KOPT-K1 (cell line): ENCODE results near the gene ABCA2.

Source experiments
- H3K27ac ChIP-seq: fragments of 200-600 bp; sonication (generic); 2 replicates; pipeline ENCODE4 v1.5.1; 2016; ENCODE audit warnings: antibody characterized with exemption, mild to moderate bottlenecking, low read depth, low read length; ENCODE audit not compliant: poor library complexity, severe bottlenecking
- H3K36me3 ChIP-seq: fragments of 200-600 bp; sonication (generic); 2 replicates; pipeline ENCODE4 v1.5.1; 2017; ENCODE audit warnings: antibody characterized with exemption, mild to moderate bottlenecking, low read length, moderate library complexity; ENCODE audit not compliant: insufficient read depth
- H3K9me3 ChIP-seq: fragments of 200-600 bp; sonication (generic); 2 replicates; pipeline ENCODE4 v1.5.1; 2017; ENCODE audit warnings: antibody characterized with exemption, low read length, mild to moderate bottlenecking; ENCODE audit not compliant: insufficient read depth, poor library complexity, severe bottlenecking

ABCA2 gene

GRCh38 chr9:137030538-137031527 lies 2.8 kb upstream of the ABCA2 start:
- H3K27ac ChIP-seq, result no peak overlapping the region
- H3K36me3 ChIP-seq, result no peaks in the 10 kb centered on the region
- no peaks in the 10 kb centered on the region for H3K9me3 ChIP-seq

- no peaks in the 10 kb centered on the region for H3K36me3 ChIP-seq
- H3K27ac ChIP-seq, result no peak overlapping the region
- H3K9me3 ChIP-seq, result no peaks in the 10 kb centered on the region
Measured at GRCh38 chr9:137030006-137030405, 2.0 kb upstream of the ABCA2 start.

- H3K9me3 ChIP-seq, result no peaks in the 10 kb centered on the region
- H3K36me3 ChIP-seq, result no peaks in the 10 kb centered on the region
- no peak overlapping the region for H3K27ac ChIP-seq
Measured at GRCh38 chr9:137029058-137029936, 1.3 kb upstream of the ABCA2 start.

GRCh38 chr9:137028263-137029057 lies 423 bp upstream of the ABCA2 start:
- H3K9me3 ChIP-seq, result no peaks in the 10 kb centered on the region
- H3K36me3 ChIP-seq, result no peaks in the 10 kb centered on the region
- no peak overlapping the region for H3K27ac ChIP-seq

GRCh38 chr9:137026828-137027227 lies 1.2 kb downstream of the ABCA2 start:
- Histone ChIP-seq H3K9me3 (no peaks in the 10 kb centered on the region), H3K27ac (no peak overlapping the region), H3K36me3 (no peaks in the 10 kb centered on the region)

- no peaks in the 10 kb centered on the region for H3K9me3 ChIP-seq
- no peak overlapping the region for H3K27ac ChIP-seq
- no peaks in the 10 kb centered on the region for H3K36me3 ChIP-seq
Measured at GRCh38 chr9:137026384-137026783, 1.7 kb downstream of the ABCA2 start.

- H3K36me3 ChIP-seq, result no peaks in the 10 kb centered on the region
- no peaks in the 10 kb centered on the region for H3K9me3 ChIP-seq
- H3K27ac ChIP-seq, result no peak overlapping the region
Measured at GRCh38 chr9:137025517-137025966, 2.5 kb downstream of the ABCA2 start.

- Histone ChIP-seq H3K36me3 (no peaks in the 10 kb centered on the region), H3K27ac (no peak overlapping the region), H3K9me3 (no peaks in the 10 kb centered on the region)
Measured at GRCh38 chr9:137023583-137023991, 4.5 kb downstream of the ABCA2 start.

GRCh38 chr9:137023157-137023556 lies 4.9 kb downstream of the ABCA2 start:
- H3K27ac ChIP-seq, result no peak overlapping the region
- no peaks in the 10 kb centered on the region for H3K36me3 ChIP-seq
- no peaks in the 10 kb centered on the region for H3K9me3 ChIP-seq

- H3K27ac ChIP-seq, result no peak overlapping the region
- no peaks in the 10 kb centered on the region for H3K9me3 ChIP-seq
- no peaks in the 10 kb centered on the region for H3K36me3 ChIP-seq
Measured at GRCh38 chr9:137022662-137023008, 5.4 kb downstream of the ABCA2 start.

GRCh38 chr9:137021979-137022661 lies 5.9 kb downstream of the ABCA2 start:
- Histone ChIP-seq H3K27ac (no peak overlapping the region), H3K36me3 (no peaks in the 10 kb centered on the region), H3K9me3 (no peaks in the 10 kb centered on the region)

- H3K27ac ChIP-seq, result no peak overlapping the region
- H3K9me3 ChIP-seq, result no peaks in the 10 kb centered on the region
- no peaks in the 10 kb centered on the region for H3K36me3 ChIP-seq
Measured at GRCh38 chr9:137021568-137021978, 6.5 kb downstream of the ABCA2 start.

- no peak overlapping the region for H3K27ac ChIP-seq
- no peaks in the 10 kb centered on the region for H3K9me3 ChIP-seq
- H3K36me3 ChIP-seq, result no peaks in the 10 kb centered on the region
Measured at GRCh38 chr9:137020771-137021567, 7.1 kb downstream of the ABCA2 start.
